Measurements from ENCODE around the gene TMEM108. TPM values are rescaled to one million over a fixed set of nuclear protein-coding genes. Genes with fewer than 3 reads are reported as not detected.

TMEM108 gene
- total RNA-seq, 4 donors from 2014 or later = 2.6 to 9.2 (median 4.6) TPM

- TF ChIP-seq CTCF (IDR thresholded peaks at IDR 0.05) = no peak
- TF ChIP-seq POLR2A (IDR thresholded peaks at IDR 0.05) = no peak
- Histone ChIP-seq H3K9me3 (no peaks in the 10 kb centered on the region), H3K4me1 (no peaks in the 10 kb centered on the region), H3K4me3 (replicated peaks in 1 of 3) (no peak overlapping the region), H3K27me3 (no peaks in the 10 kb centered on the region), H3K27ac (no peak overlapping the region), H3K36me3 (no peaks in the 10 kb centered on the region)
- 71 to 80% methylated on average over 3 of the region's 3 CpGs for WGBS, 2 donors
- DNase-seq = no peak
- intact Hi-C loops (cut with DNase I) = no loop called here
These were observed 12.6 kb upstream of the TMEM108 start for GRCh38 chr3:133025546-133025945.

- intact Hi-C loops (cut with DNase I) = no loop called here
- TF ChIP-seq CTCF (IDR thresholded peaks at IDR 0.05) (no peak), POLR2A (IDR thresholded peaks at IDR 0.05) (no peak)
These were observed 5.9 kb upstream of the TMEM108 start for GRCh38 chr3:133032301-133032700.

GRCh38 chr3:133037436-133037835, 755 bp upstream of the TMEM108 start:
- no peaks in the 10 kb centered on the region for H3K27me3 ChIP-seq
- TF ChIP-seq CTCF (IDR thresholded peaks at IDR 0.05) (no peak), POLR2A (IDR thresholded peaks at IDR 0.05) (no peak)
- 22 to 44% methylated on average over 9 of the region's 9 CpGs for WGBS, 2 donors
- DNase-seq = peak; percentile 89 to 94
- H3K27ac ChIP-seq = peak overlapping the region in 2 of 3 donors; percentile 38 to 48
- H3K4me3 ChIP-seq (replicated peaks in 1 of 3) = peak overlapping the region in 1 of 3 donors; percentile 44
- peaks cover 15 to 18% of the 10 kb centered on the region in 2 donors for H3K4me1 ChIP-seq
- no peaks in the 10 kb centered on the region for H3K36me3 ChIP-seq
- intact Hi-C loops (cut with DNase I) = loop anchor here (5.0 kb wide), 1 partner anchor 345 kb away; no protein-coding TSS in a partner anchor
- no peaks in the 10 kb centered on the region for H3K9me3 ChIP-seq

More at GRCh38 chr3:133032301-133032700, 5.9 kb upstream of the TMEM108 start:
- H3K4me3 ChIP-seq (replicated peaks in 1 of 3) = no peak overlapping the region
- no peaks in the 10 kb centered on the region for H3K36me3 ChIP-seq
- H3K27ac ChIP-seq = no peak overlapping the region
- 89 to 95% methylated on average over 3 of the region's 3 CpGs for WGBS, 2 donors
- no peak for DNase-seq
- no peaks in the 10 kb centered on the region for H3K9me3 ChIP-seq
- H3K4me1 ChIP-seq = peaks cover 6% of the 10 kb centered on the region in 2 donors
- no peaks in the 10 kb centered on the region for H3K27me3 ChIP-seq

GRCh38 chr3:133038731-133039375, 662 bp downstream of the TMEM108 start:
- 5% methylated on average over 17 to 31 of the region's 31 CpGs for WGBS, 2 donors
- TF ChIP-seq CTCF (IDR thresholded peaks at IDR 0.05) (no peak), POLR2A (IDR thresholded peaks at IDR 0.05) (no peak)
- Histone ChIP-seq H3K4me1 (peaks cover 15 to 18% of the 10 kb centered on the region in 2 donors), H3K27ac (peak overlapping the region in 2 of 3 donors; percentile 2 to 48), H3K4me3 (replicated peaks in 1 of 3) (peak overlapping the region; percentile 21 to 56 (median 44)), H3K27me3 (no peaks in the 10 kb centered on the region), H3K9me3 (no peaks in the 10 kb centered on the region), H3K36me3 (no peaks in the 10 kb centered on the region)
- intact Hi-C loops (cut with DNase I) = loop anchor here (5.0 kb wide), 1 partner anchor 343 kb away; no protein-coding TSS in a partner anchor
- DNase-seq = peak; percentile 48

Data from thyroid gland (tissue), 4 donors.